ENCODE measurements around the gene ZBTB8B. TPM values are rescaled to one million over a fixed set of nuclear protein-coding genes. Genes with fewer than 3 reads are reported as not detected.
A peak's percentile ranks its signal among the peaks of the same experiment; 100 is the strongest.

ZBTB8B gene
- total RNA-seq, 1 experiment from 2014 or later = 0.22 TPM

DNA sequence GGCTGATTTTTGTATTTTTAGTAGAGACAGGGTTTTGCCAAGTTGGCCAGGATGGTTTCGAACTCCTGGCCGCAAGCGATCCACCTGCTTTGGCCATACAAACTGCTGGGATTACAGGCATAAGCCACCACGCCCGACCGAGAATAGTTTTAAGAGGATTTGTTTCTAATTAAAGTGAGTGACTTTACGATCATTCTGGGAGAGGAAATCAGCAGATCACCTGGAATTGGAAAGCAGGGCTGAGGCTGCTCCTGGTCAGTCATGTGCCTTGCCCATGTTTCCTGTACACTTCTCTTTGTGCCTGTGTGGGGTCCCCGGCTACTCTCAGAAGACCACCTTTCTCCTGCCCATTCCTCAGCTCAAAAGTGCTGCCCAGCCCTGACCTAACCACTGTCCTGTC is 33.9 kb downstream of the ZBTB8B start:
- Histone ChIP-seq H3K79me2 (ENCODE audit: low read length) (no peaks in the 10 kb centered on the region), H3K9me2 (replicated peaks; ENCODE audit: low read length) (no peaks in the 10 kb centered on the region), H3F3A (ENCODE audit: low read length, unreplicated experiment) (no peaks in the 10 kb centered on the region), H2AFZ (ENCODE audit: low read length) (peak overlapping the region; percentile 27; the same call in 1 of the 2 replicates), H3K27ac (ENCODE audit: low read length) (no peak overlapping the region), H3K36me3 (ENCODE audit: low read depth, low read length) (no peaks in the 10 kb centered on the region), H4K20me1 (ENCODE audit: low read length) (no peaks in the 10 kb centered on the region), H3K9me3 (ENCODE audit: low read length) (no peaks in the 10 kb centered on the region), H3K4me2 (ENCODE audit: low read length) (no peak overlapping the region), H3K9ac (ENCODE audit: low read length) (no peak overlapping the region), H3K4me1 (ENCODE audit: insufficient read depth, low read length) (no peaks in the 10 kb centered on the region), H3K4me3 (ENCODE audit: low read length) (no peak overlapping the region), H3K27me3 (ENCODE audit: low read length) (no peaks in the 10 kb centered on the region)
- no peak for DNase-seq
- no peak for ATAC-seq
- intact Hi-C loops (cut with micrococcal nuclease) = no loop called here
- POLR2A ChIA-PET (ENCODE audit: unreplicated experiment) = no interaction called here
- CTCF ChIA-PET = no interaction called here
- BruUV-seq (replicated peaks) = no TSS peak
- no peak for TF ChIP-seq EZH2 (IDR thresholded peaks at IDR 0.05; ENCODE audit: low read length, unreplicated experiment)
- TF ChIP-seq, protein P1, sequence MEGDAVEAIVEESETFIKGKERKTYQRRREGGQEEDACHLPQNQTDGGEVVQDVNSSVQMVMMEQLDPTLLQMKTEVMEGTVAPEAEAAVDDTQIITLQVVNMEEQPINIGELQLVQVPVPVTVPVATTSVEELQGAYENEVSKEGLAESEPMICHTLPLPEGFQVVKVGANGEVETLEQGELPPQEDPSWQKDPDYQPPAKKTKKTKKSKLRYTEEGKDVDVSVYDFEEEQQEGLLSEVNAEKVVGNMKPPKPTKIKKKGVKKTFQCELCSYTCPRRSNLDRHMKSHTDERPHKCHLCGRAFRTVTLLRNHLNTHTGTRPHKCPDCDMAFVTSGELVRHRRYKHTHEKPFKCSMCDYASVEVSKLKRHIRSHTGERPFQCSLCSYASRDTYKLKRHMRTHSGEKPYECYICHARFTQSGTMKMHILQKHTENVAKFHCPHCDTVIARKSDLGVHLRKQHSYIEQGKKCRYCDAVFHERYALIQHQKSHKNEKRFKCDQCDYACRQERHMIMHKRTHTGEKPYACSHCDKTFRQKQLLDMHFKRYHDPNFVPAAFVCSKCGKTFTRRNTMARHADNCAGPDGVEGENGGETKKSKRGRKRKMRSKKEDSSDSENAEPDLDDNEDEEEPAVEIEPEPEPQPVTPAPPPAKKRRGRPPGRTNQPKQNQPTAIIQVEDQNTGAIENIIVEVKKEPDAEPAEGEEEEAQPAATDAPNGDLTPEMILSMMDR (conservative IDR thresholded peaks at IDR 0.05; ENCODE audit: low read depth, low read length) = no peak
- TF ChIP-seq EZH2phosphoT487 (IDR thresholded peaks at IDR 0.05; ENCODE audit: borderline replicate concordance, low read length) = no peak

DNA sequence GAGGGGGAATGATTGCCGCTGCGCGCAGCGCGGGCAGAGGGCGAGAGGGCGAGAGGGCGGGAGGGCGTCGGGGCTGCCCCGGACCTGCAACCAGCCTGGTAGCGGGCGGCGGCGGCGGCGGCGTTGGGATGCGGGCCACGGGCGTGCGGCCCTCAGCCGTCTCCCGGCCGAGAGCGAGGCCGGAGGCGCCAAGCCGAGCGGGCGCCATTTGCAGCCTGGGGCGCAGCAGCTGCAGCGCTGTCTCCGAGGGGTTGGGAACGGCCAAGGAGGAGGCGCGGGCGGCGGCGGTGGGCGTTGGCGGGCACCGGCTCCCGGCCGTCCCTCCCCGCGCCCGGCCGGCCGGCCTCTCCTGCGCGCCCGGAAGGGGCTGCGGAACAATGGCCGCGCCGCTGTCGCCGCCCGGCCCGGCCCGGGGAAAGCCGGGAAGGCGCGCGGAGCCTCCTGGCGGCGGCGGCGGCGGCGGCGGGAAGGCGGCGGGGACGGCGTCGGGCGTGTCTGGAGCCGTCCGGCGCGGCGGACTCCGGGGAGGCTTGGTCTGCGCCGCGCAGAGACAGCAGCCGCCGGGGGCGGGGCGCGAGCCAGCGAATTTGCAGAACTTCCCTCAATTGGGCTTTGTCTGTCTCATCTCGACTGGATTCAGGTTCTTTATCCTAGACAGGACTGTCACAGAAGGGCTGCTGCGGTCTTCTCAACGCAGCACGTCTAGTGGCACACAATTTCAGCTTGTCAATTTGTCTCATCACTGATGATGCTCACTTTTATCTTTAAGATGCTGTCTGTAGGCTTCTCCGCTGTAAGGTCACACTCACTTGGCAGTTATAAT is 35.7 kb downstream of the ZBTB8B start:
- peak overlapping the region; percentile 84 for H3K9ac ChIP-seq (ENCODE audit: low read length)
- ChIA-PET CTCF (no interaction called here), POLR2A (ENCODE audit: unreplicated experiment) (no interaction called here)
- DNase-seq = peak; percentile 68
- TF ChIP-seq, protein P1 (conservative IDR thresholded peaks at IDR 0.05; ENCODE audit: low read depth, low read length) = no peak
- TF ChIP-seq EZH2 (IDR thresholded peaks at IDR 0.05; ENCODE audit: low read length, unreplicated experiment) (no peak), EZH2phosphoT487 (IDR thresholded peaks at IDR 0.05; ENCODE audit: borderline replicate concordance, low read length) (no peak)
- intact Hi-C loops (cut with micrococcal nuclease) = loop anchor here (1.0 kb wide), 1 partner anchor 52 kb away; no protein-coding TSS in a partner anchor
- H3K27me3 ChIP-seq (ENCODE audit: low read length) = no peaks in the 10 kb centered on the region
- H2AFZ ChIP-seq (ENCODE audit: low read length) = peak overlapping the region; percentile 86
- BruUV-seq (replicated peaks) = no TSS peak
- no peaks in the 10 kb centered on the region for H3F3A ChIP-seq (ENCODE audit: low read length, unreplicated experiment)
- ATAC-seq = peak; percentile 93
- no peaks in the 10 kb centered on the region for H3K9me2 ChIP-seq (replicated peaks; ENCODE audit: low read length)
- no peaks in the 10 kb centered on the region for H4K20me1 ChIP-seq (ENCODE audit: low read length)
- H3K4me1 ChIP-seq (ENCODE audit: insufficient read depth, low read length) = no peaks in the 10 kb centered on the region
- H3K36me3 ChIP-seq (ENCODE audit: low read depth, low read length) = no peaks in the 10 kb centered on the region
- no peaks in the 10 kb centered on the region for H3K79me2 ChIP-seq (ENCODE audit: low read length)
- H3K4me3 ChIP-seq (ENCODE audit: low read length) = peak overlapping the region; percentile 82
- no peaks in the 10 kb centered on the region for H3K9me3 ChIP-seq (ENCODE audit: low read length)
- H3K4me2 ChIP-seq (ENCODE audit: low read length) = peak overlapping the region; percentile 85
- H3K27ac ChIP-seq (ENCODE audit: low read length) = peak overlapping the region; percentile 51

DNA sequence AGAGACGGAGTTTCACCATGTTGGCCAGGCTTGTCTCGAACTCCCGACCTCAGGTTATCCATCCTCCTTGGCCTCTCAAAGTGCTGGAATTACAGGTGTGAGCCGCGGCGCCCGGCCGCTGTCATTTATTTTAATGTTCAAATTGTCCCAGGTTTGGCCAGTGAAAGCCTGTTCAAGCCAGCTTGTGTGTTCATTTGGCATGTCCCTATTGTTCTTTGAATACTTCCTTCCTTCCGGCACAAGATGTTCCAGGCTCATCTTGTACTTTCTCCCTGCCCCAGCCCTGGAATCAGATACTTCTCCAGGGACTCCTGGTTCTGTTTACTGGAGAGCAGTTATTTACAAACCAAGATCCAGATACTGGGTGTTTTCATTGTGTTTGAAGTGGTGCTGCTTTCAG is 37.0 kb downstream of the ZBTB8B start:
- Histone ChIP-seq H3K27ac (ENCODE audit: low read length) (no peak overlapping the region), H3K4me2 (ENCODE audit: low read length) (no peak overlapping the region), H3K9me3 (ENCODE audit: low read length) (no peaks in the 10 kb centered on the region), H3K36me3 (ENCODE audit: low read depth, low read length) (no peaks in the 10 kb centered on the region), H3K79me2 (ENCODE audit: low read length) (no peaks in the 10 kb centered on the region), H3K4me3 (ENCODE audit: low read length) (no peak overlapping the region), H3K9ac (ENCODE audit: low read length) (no peak overlapping the region), H4K20me1 (ENCODE audit: low read length) (no peaks in the 10 kb centered on the region), H3K4me1 (ENCODE audit: insufficient read depth, low read length) (no peaks in the 10 kb centered on the region), H3K27me3 (ENCODE audit: low read length) (no peaks in the 10 kb centered on the region), H3F3A (ENCODE audit: low read length, unreplicated experiment) (no peaks in the 10 kb centered on the region), H2AFZ (ENCODE audit: low read length) (no peak overlapping the region), H3K9me2 (replicated peaks; ENCODE audit: low read length) (no peaks in the 10 kb centered on the region)
- TF ChIP-seq, protein P1 (conservative IDR thresholded peaks at IDR 0.05; ENCODE audit: low read depth, low read length) = no peak
- no peak for TF ChIP-seq EZH2 (IDR thresholded peaks at IDR 0.05; ENCODE audit: low read length, unreplicated experiment)
- no peak for TF ChIP-seq EZH2phosphoT487 (IDR thresholded peaks at IDR 0.05; ENCODE audit: borderline replicate concordance, low read length)
- CTCF ChIA-PET = no interaction called here
- intact Hi-C loops (cut with micrococcal nuclease) = loop anchor here (1.0 kb wide), 1 partner anchor 54 kb away; no protein-coding TSS in a partner anchor
- ATAC-seq (no peak), DNase-seq (no peak)
- POLR2A ChIA-PET (ENCODE audit: unreplicated experiment) = no interaction called here
- no TSS peak for BruUV-seq (replicated peaks)
